ENCODE data around the gene SERAC1. TPM values are rescaled to one million over a fixed set of nuclear protein-coding genes. Genes with fewer than 3 reads are reported as not detected.

SERAC1 gene
- 7.1 to 10.1 TPM (median 8.0 TPM) in 3 replicates for polyA plus RNA-seq
- polyA plus RNA-seq (2011; ENCODE audit: low read depth), result 12.1 TPM
- polyA plus RNA-seq (2011; cell fraction: cytosol; rRNA removed), result 5.0 and 9.5 TPM in 2 replicates
- 10.0 and 13.5 TPM in 2 replicates for polyA plus RNA-seq (2011; cell fraction: nucleus; rRNA removed)
- polyA plus RNA-seq (2012; ENCODE audit: low replicate concordance), result 6.6 and 7.0 TPM in 2 replicates
- polyA minus RNA-seq, result 3.0 to 10.1 TPM (median 6.4 TPM) in 3 replicates
- 7.9 TPM for polyA minus RNA-seq (2011; cell fraction: cytosol; rRNA and poly(A)+ RNA removed)
- 10.0 and 16.8 TPM in 2 replicates for polyA minus RNA-seq (2011; cell fraction: nucleus; rRNA and poly(A)+ RNA removed)

DNA sequence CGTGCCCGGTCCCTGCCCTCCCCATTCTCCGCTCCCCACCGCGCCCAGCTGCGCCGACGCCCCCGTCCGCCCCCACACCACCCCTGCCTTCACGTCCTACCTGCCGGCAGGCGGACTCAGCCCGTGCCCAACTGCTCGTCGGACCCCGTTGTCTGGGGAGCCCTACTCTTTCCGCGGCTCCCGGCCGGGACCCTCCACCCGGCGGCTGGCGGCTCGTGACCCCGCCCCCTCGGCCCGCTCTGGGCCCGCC is at the start of gene SERAC1:
TSS of gene SERAC1 (minus strand) at position 223 of the 250 bp plus-strand sequence. CDS start 9,899 bp downstream, outside the sequence.
- H3K4me2 ChIP-seq (ENCODE audit: control insufficient read depth, extremely low read depth, insufficient read depth, low read depth, low read length), result peak within 1 kb of the TSS; percentile 83
- H3K9ac ChIP-seq (ENCODE audit: control insufficient read depth, extremely low read depth, insufficient read depth, low read length), result peak within 1 kb of the TSS; percentile 91
- H3K27ac ChIP-seq (ENCODE audit: control insufficient read depth, insufficient read depth, low read length), result peak within 1 kb of the TSS; percentile 86
- TF ChIP-seq EZH2 (IDR thresholded peaks at IDR 0.05; ENCODE audit: low read length), result no peak
- TF ChIP-seq CTCF (optimal IDR thresholded peaks at IDR 0.05 in 1 of 3, IDR thresholded peaks at IDR 0.05 in 1 of 3, conservative IDR thresholded peaks at IDR 0.05 in 1 of 3; ENCODE audit: extremely low read depth in 1 of 3, insufficient read depth in 2 of 3, low read length in 3 of 3), result no peak
- peak within 1 kb of the TSS; percentile 74 to 96 (median 93) for H3K4me3 ChIP-seq (ENCODE audit: control insufficient read depth in 2 of 3, extremely low read depth in 1 of 3, insufficient read depth in 2 of 3, low read depth in 1 of 3, low read length in 3 of 3)
- FAIRE-seq, result no peak
- no peak for DNase-seq (ENCODE audit: low read depth, low spot score)
- H3K79me2 ChIP-seq (ENCODE audit: control insufficient read depth, insufficient read depth, low read length), result peaks cover 12% of the 10 kb centered on the region
- no peaks in the 10 kb centered on the region for H4K20me1 ChIP-seq (ENCODE audit: control insufficient read depth, extremely low read depth, insufficient read depth, low read length)
- H3K9me1 ChIP-seq (ENCODE audit: control insufficient read depth, extremely low read depth, insufficient read depth, low read length), result no peaks in the 10 kb centered on the region
- H2AFZ ChIP-seq (ENCODE audit: control insufficient read depth, low read length), result peak within 1 kb of the TSS; percentile 98
- dilution Hi-C loops (cut with MboI; ENCODE audit: extremely low pct_ligation_motif_present, low sequenced_read_pairs), result no loop called here
- H3K4me1 ChIP-seq (ENCODE audit: control insufficient read depth, extremely low read depth, insufficient read depth, low read length), result peaks cover 20% of the 10 kb centered on the region
- no peaks in the 10 kb centered on the region for H3K36me3 ChIP-seq (ENCODE audit: control insufficient read depth in 2 of 2, extremely low read depth in 1 of 2, insufficient read depth in 2 of 2, low read length in 2 of 2)
- H3K9me3 ChIP-seq (ENCODE audit: control insufficient read depth, low read depth, low read length), result no peaks in the 10 kb centered on the region
- no peaks in the 10 kb centered on the region for H3K27me3 ChIP-seq (ENCODE audit: control insufficient read depth, extremely low read depth, insufficient read depth, low read length)

- Histone ChIP-seq H3K4me1 (ENCODE audit: control insufficient read depth, extremely low read depth, insufficient read depth, low read length) (peaks cover 16% of the 10 kb centered on the region), H3K4me2 (ENCODE audit: control insufficient read depth, extremely low read depth, insufficient read depth, low read depth, low read length) (no peak overlapping the region), H2AFZ (ENCODE audit: control insufficient read depth, low read length) (peak overlapping the region; percentile 15), H3K9me1 (ENCODE audit: control insufficient read depth, extremely low read depth, insufficient read depth, low read length) (no peaks in the 10 kb centered on the region), H3K9me3 (ENCODE audit: control insufficient read depth, low read depth, low read length) (no peaks in the 10 kb centered on the region), H3K4me3 (ENCODE audit: control insufficient read depth in 2 of 3, extremely low read depth in 1 of 3, insufficient read depth in 2 of 3, low read depth in 1 of 3, low read length in 3 of 3) (no peak overlapping the region), H3K27ac (ENCODE audit: control insufficient read depth, insufficient read depth, low read length) (no peak overlapping the region), H3K79me2 (ENCODE audit: control insufficient read depth, insufficient read depth, low read length) (no peaks in the 10 kb centered on the region), H3K9ac (ENCODE audit: control insufficient read depth, extremely low read depth, insufficient read depth, low read length) (no peak overlapping the region), H3K36me3 (ENCODE audit: control insufficient read depth in 2 of 2, extremely low read depth in 1 of 2, insufficient read depth in 2 of 2, low read length in 2 of 2) (no peaks in the 10 kb centered on the region), H3K27me3 (ENCODE audit: control insufficient read depth, extremely low read depth, insufficient read depth, low read length) (no peaks in the 10 kb centered on the region), H4K20me1 (ENCODE audit: control insufficient read depth, extremely low read depth, insufficient read depth, low read length) (no peaks in the 10 kb centered on the region)
- peak; percentile 83 for FAIRE-seq
- dilution Hi-C loops (cut with MboI; ENCODE audit: extremely low pct_ligation_motif_present, low sequenced_read_pairs), result no loop called here
- no peak for TF ChIP-seq EZH2 (IDR thresholded peaks at IDR 0.05; ENCODE audit: low read length)
- TF ChIP-seq CTCF (optimal IDR thresholded peaks at IDR 0.05 in 1 of 3, IDR thresholded peaks at IDR 0.05 in 1 of 3, conservative IDR thresholded peaks at IDR 0.05 in 1 of 3; ENCODE audit: extremely low read depth in 1 of 3, insufficient read depth in 2 of 3, low read length in 3 of 3), result peak; percentile 66 to 83 (median 82)
- DNase-seq (ENCODE audit: low read depth, low spot score), result no peak
Observed at GRCh38 chr6:158213925-158214674, 46.0 kb upstream of the SERAC1 start.
